Effector CD4-positive, alpha-beta T cell (primary cell): ENCODE results near the gene DGUOK.
"Not testable (repeated sequence)": the region's sequence is repeated elsewhere in the genome, so short reads cannot be mapped to it uniquely, and the experiment has no call there.

Experiments used
- DNase-seq: peaks from one replicate; pipeline ENCODE4 v3.0.0-alpha.2; 2020

Gene DGUOK

DNA sequence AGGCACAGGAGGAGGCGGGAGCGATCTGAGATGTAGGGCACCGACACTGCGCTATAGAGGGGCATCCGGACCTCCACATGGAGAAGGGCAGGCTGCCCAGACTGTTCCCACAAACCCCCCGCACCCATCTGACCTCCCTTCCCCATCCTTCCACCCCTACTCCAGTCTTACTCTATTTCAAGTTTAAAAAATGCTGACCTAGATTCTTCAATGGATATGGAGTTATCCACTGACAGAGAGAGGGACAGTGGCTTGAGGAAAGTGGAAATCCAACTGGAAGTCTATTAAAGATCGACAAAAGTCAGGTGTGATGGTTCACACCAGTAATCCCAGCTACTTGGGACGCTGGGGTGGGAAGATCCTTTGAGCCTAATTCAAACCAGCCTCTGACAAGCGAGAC, 5.1 kb upstream of the DGUOK start:
- no peak for DNase-seq

DNA sequence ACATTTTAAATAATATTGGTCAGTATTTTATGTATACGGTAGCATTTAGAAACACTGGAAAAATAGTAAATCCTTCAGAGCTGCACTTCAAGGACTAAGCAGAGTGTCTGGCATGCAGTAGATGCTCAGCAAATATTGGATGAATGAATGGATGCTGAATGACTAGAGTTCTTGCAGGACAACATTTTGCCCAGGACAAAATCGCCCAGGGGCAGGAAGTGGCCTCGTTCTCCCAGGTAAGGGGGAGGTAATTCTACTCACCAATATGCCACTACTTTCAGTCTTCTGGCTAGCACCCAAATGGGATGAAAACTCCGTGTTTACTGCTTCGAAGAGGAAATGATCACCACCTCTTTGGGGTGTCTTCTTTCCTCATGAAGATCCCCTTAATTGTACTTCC, 4.0 kb upstream of the DGUOK start:
- no peak for DNase-seq

DNA sequence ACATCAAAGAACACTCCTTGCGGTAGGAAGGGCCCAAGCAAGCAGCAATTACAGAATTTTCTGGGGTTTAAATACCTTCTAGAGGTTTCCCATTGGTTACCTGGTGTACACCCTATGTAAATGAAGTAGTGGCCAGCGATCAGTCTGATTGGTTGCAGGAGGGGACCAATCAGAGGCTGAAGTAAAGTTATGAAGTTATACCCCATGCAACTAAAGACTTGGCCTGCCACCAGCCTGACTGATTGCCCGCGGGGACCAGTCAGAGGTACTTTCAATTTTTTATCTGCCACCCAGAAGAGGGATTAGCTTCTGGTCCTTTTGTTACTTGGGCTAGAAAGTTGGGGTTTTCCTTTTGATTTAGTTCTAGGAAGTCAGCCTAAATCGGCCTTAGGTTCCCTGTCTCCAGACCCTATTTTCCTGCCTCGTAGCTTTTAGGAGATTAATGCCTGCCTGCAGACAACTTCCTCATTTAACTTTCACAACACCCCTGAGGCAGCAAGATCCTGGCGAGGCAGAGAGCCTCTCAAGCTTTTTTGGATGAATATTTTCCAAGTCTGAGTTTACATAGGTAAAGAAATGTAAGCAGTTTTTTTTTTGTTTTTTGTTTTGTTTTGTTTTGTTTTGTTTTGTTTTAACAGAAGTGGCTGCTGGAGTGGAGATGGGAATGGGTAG, 1.5 kb upstream of the DGUOK start:
- no peak for DNase-seq

DNA sequence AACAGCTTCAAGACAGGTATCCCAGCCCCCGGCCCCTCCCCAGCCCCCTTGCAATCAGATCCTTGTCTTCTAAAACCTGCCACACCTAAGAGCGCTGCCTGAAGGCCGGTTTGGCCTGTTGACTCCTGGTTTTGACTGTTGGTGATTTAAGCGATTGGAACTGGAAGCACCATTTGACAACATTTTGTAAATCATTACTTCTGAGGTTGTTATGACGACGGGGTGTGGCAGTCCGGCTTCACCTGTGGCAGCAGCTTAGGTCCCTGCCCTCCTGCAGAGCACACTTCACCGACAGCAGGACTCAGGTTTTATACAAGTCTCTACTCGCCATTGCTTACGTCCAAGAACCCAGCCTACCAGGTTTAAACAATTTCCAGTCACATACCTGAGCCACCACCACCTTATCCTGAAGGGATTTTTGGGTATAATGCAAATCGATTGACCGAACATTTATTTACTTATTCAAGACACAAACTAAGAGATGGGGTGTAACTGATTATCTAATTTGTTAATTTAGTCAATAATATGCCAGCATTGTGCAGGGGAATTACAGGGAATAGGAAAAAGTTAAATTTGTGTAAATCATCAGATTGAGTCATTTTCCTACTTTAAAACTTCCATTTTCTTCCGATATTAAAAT, 707 bp upstream of the DGUOK start:
- DNase-seq, result no peak

DNA sequence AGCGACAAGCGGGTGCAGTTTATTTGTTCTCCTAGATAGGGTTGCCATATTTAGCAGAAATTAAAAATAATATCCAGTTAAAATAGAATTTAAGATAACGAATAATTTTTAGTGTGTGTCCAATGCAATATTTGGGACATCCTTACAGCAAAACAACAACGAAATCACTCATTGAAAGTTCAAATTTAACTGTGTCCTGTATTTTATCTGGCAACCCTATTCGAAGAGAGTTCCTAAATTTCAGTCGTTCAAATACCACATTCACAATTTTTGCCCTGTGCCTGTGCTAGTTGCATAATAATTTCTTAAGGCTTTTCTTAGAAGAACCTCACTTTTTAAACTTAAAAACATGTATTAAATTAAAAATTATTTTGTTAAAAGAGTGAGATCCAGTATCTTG, 664 bp downstream of the DGUOK start:
- no peak for DNase-seq

DNA sequence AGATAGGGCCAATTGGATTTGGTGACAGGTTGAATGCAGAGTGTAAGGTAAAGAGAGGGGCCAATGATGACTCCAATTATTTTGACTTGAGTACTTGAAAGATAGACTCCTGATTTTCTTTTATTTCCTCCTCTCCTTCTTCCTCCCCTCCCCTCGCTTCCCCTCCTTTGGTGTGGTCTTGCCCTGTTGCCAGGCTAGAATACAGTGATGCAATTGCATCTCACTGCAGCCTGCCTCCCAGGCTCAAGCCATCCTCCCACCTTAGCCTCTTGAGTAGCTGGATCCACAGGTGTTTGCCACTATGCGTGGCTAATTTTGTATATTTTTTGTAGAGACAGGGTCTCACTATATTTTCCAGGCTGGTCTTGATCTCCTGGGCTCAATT, 2.3 kb downstream of the DGUOK start:
- DNase-seq, result no peak

DNA sequence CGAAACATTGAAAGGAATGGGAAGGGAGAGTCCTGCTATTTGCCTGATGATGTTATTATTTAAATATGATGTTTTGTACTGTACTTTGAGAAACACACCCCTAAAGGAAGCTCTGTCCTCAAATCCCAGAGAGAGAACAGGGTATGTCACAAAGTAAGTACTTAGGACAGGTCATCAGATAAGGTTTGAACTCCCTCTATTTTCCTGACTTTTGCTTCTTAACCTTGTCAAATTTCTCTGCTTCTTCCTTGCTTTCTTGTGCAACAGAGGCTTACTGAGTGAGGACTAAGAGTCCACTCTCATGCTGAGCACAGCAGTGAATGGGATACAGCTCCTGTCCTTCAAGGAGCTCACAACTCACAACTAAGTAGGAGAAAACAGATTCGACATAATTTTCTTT, 3.7 kb downstream of the DGUOK start:
- DNase-seq, result no peak

DNA sequence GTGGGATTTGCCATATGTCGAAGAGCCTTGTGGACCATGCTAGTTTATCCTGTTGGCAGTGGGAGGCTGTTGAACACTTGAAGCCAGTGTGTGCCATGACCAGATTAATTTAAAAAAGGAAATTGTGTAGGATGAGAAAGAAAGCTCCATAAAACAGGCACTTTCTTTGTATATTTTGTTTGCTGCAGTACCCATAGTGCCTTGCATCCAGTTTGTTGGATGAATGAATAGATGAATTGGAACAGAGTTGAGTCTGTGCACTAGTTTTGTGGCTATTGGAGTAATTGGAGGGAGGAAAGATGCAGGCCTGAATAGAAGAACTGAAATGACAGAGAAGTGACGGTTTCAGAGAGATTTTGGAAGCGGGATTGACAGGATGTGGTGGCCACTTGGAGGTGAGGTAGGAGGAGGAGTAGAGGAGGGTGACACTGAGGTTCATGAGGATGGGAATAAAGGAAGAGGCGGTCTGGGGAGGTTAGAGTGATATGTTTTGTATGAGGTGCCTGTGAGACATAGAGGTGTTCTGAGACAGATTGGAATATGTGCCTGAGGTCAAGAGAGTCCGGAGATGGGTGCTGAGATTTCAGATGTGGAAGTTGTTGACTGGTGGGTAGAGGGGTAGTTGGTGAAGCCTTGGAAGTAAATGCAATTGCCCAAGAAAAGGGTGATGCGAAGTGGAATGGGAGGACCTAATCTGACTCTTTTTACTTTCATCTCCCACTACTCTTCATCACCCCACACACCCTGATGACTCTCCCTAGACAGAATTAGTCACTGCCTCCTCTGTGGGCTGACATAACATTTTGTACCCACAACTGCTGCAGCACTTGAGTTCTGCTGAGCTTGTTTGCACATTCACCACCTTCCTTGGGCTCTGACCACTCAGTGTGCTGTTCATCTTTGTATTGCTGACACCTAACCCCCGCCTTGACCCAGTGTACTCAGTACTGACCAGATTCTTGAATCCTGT, 5.1 kb downstream of the DGUOK start:
- DNase-seq, result no peak

DNA sequence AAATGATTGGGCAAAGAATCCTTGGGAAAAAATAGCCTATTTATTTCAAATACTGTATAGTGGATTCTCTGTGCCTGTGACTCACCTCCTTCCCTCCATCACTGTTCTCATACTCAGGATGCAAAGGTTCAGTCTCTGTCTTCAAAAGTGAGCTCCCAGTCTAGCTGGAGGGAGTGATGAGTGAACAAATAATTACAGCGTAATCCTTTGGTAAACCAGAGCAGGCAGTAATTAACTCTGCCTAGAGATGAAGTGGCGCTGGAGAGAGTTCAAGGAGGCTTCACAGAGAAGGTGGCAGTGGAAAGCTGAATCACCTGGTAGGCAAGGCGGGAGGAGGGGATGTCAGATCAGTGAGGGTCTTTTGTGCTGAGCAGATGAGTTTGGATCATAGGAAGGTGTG, 6.5 kb downstream of the DGUOK start:
- DNase-seq, result no peak

DNA sequence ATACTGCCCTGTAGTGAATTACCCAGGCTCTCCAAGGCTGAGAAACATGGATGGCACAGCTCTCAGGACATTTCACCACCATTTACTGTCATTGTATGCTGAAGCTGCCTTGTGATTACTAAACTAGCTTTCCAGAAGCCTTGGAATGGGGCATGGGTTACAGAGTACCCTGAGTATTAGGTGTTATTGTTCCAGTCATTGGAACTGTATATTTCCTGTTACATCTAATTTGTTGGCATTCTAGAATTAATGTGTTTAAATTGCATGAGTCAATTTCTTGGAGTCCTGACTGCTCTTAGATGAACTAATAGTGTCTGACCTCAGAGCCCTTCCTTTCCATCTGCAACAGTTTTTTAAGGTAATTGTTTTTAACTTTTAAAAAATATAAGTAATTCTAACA, 9.0 kb downstream of the DGUOK start:
- DNase-seq, result no peak

DNA sequence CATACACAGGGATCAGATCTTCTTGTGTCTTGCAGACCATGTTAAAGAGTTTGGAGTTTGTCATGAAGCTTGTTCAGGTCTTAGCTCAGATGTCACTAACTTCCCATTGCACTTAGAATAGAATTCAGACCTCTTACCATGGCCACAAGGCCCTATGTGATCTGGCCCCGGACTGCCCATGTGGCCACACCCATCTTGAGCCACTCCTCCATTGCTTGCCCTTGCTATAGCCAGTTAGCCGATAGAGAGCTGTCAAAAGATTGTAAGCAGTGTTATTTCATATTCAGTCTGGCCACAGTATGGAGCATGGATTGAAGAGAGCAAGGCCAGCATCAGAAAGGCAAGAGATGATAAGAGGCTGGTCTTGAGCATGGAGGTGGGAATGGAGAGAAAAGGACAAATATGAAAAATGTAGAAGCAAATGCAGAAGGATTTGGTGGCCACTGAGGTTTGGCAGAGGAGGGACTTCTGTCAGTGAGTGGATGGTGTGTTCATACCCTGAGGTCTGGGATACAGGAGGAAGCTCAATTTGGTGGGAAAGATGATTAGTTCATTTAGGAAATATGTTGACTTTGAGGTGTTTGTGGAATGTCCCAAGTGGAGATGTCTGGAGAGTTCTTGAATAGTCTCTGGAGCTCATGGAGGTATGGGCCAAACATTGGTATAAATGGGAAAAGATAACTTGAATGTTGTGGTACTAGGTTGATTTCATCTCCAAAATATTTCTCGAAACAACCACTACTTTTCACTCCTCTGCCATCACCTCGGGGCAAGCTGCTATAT, 10.6 kb downstream of the DGUOK start:
- DNase-seq, result no peak

DNA sequence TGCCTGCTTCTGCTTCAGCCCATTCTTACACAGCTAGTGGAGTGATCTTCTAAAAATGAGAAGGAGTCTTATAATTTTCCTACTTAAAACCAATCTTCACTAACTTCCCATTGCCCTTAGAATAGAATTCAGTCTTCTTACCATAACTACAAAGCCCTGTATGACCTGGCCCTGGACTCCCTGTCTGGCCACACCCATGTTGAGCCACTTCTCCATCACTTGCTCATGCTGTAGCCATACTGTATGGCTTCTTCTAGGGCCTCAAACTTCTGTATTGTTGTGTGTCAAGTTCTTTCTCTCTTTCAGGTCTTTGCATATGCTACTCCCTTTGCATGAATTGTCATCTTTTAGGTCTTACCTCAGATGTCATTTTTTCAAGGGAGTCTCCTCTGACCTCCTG, 11.2 kb downstream of the DGUOK start:
- no peak for DNase-seq

DNA sequence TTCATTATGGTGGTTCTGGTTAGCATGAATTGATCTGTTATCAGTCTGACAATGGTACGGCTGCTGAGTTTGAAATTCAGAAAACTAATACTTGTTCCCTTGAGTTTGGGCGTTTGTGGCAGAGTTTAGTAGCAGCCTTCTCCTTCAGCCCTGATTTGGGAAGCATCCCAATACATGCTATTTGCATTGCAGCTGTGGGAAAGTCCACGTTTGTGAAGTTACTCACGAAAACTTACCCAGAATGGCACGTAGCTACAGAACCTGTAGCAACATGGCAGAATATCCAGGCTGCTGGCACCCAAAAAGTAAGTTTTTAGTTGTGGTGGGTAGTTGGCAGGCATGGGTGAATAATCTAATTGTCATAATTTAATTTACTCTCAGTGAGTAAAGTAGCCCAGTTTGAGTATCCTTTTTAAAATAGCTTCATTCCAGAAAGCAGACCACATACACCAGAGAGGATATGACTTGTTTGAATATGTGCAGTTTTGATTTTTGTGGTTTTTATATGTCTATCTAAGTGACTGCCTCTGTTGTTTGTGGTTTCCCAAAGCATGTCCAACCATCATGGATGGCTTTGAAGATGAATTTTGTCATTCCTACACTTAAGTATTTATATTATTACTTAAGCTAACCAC, 12.2 kb downstream of the DGUOK start:
- no peak for DNase-seq

DNA sequence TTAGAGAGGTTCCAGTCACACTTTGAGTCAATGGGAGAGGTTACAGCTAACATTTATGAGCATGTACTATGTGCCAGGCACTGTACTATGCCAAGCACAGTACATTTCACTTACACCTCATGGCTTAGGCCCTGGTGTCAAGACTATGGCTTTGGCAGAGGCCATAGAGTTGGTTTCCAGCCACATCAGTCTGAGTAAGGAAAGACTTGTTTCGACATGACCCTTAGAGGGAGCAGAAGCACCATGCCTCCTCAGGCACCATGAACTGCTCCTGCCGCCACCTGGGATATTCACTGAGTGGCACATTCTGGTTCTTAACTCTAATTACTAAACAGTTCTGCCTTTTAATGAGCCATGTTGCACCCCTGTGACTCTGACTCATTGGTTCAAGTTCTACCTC, 12.7 kb downstream of the DGUOK start:
- DNase-seq, result no peak

DNA sequence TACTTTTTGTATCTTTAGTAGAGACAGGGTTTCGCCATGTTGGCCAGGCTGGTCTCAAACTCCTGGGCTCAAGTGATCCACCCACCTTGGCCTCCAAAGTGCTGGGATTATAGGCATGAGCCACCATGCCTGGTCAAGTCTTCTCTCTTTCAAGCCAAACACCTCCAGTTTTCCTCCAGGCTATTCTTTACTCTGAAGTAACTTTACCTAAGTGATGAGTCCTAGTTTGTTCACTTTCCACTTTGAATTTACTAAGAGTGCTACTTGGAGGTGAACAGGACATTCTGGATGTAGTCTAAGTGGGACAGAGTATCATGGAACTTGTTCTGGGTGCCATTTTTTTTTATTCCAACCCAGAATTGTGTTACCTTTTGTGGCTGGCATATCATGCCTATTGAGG, 13.4 kb downstream of the DGUOK start:
- not testable (repeated sequence) for DNase-seq

DNA sequence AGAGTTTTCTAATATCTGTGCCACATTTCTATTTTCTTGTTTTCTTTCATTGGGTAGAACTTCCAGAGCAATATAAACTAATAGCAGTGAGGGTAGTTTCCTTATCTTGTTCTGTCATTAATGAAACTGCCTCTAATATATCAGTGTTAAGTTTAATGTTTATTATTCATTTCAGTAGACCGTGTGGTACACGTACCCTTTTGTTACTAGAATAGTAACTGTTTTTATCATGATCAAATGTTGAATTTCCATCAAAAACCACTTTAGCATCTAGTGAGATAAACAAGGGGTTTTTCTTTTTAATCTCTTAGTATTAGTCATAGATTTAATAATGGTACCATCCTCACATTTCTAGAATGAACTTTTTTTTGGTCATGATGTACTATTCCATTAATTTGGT, 16.0 kb downstream of the DGUOK start:
- no peak for DNase-seq

DNA sequence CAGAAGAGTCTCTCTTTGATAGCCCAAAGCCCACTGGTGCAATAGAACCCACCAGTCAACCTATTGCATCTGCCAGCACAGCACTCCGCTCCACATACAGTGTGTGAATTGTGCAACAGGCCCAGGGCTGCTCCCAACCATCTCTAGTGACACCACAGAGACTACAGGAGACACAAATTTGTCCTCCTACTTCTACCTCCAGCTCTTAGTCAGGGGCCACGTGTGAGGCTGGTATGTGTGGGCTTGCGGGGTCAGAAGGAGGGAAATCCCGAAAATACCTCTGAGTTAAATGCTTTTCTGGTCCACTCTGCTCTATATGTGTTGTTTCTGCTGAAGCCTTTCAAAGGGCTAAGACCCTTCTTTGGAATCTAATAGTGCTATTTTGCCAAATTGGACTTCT, 18.0 kb downstream of the DGUOK start:
- no peak for DNase-seq

DNA sequence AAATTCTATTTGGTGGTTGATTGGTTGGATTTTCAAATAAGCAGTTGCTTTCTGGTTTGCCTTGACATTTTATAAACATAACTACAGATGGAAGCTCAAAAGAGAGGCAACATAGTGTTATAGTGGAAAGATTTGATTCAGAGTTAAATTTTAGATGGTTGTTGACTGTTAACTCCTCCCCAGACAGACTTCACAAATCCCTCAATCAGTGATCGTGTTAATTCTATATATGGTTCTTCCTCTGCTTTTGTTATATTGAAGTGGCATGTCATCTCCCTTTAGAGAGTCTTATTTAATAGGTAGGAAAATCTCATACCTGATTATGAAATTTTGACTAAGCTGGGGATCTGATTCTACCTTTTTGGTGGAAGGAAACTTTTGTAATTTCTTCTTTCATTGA, 19.5 kb downstream of the DGUOK start:
- DNase-seq, result no peak

DNA sequence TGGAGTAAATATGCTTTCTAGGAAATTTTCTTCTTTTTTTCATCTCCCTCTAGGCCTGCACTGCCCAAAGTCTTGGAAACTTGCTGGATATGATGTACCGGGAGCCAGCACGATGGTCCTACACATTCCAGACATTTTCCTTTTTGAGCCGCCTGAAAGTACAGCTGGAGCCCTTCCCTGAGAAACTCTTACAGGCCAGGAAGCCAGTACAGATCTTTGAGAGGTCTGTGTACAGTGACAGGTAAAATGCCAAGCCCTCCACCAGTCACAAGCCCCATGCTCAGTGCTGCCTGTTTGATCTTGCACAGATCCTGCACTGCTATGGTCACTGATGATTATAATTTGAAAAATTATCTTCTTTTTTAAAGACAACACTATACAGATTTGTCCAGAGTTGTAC, 20.0 kb downstream of the DGUOK start:
- DNase-seq, result no peak

DNA sequence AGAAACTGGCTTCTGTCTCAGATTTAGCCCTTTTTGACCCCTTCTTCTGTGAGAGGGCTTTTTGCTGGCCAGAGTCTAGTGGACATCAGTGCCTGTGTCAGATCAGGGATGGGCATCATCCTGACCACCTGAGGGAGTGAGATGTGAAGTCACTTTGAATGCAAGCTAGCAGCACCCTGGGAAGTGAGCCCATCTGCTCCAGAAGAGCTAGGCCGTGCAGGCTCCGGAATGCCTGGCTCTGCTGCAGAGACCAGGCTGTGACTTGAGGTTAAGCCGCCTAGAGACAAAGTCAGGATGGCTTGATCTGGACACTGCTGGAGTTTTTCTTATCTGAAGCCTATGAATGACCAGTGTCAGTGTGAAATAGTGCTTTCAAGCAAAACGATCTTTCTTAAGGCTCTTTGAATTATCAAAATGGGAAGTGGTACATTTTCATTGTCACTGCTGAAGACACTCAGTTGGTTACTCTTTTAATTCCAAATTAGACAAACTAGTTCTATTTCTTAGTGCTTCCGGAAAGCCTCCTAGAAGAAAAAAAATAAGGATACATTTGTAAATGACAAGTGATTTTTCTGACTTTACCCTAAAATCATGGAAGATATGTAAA, 20.8 kb downstream of the DGUOK start:
- DNase-seq, result no peak

DNA sequence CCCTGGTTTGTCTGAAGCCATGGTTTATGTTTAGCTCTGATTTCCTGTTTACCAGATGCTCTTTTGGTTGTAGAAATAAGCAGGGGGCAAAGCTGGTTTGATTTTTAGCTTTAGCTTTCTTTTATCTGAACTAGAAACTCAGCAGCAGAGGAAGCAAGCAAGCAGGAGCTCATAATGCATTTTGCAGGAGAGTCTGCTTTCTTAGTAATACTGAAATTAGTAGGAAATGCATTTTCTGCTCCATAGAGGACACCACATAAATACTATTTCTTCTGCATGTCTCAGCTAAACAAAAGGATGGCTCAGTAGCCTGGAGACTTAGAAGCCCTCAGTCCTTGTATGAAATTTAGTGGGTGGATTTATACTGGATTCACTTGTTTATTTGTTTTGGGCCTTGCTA, 23.1 kb downstream of the DGUOK start:
- DNase-seq, result no peak
